Activated gamma-delta T cell treated with anti-CD3 and anti-CD28 coated beads, Interleukin-2, amount 50 U/mL, for 16 hours (primary cell): ENCODE data around the gene HLA-DPA1.
A peak's percentile ranks its signal among the peaks of the same experiment; 100 is the strongest.
"Not testable (repeated sequence)": the region's sequence is repeated elsewhere in the genome, so short reads cannot be mapped to it uniquely, and the experiment has no call there.

Experiments
- DNase-seq: peaks from one replicate; pipeline ENCODE4 v3.0.0-alpha.2; 2020; ENCODE audit warnings: low read depth

The HLA-DPA1 gene

DNA sequence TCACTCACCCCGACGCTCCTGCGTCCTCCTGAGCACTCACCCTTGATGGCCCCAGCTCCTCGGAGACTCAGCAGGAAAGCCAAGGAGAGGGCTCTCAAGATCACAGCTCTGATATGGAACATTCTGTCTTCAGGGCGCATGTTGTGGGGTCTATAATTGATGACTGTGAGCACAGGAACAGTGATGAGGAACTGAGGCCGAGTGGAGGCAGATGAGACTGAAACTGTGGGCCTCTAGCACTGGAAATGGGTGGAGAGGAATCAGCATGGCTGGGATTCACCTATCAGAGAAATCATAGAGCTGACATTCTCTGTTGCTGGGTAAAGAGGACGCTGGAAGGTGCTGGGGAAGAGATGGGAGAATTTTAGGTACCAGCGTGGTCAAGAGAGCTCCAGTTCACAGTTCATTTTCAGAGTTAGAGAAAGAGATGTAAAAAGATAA is at the start of gene HLA-DPA1:
HLA-DPA1 (minus strand) TSS at position 219 of the 441 bp plus-strand sequence.
- DNase-seq = peak; percentile 24

DNA sequence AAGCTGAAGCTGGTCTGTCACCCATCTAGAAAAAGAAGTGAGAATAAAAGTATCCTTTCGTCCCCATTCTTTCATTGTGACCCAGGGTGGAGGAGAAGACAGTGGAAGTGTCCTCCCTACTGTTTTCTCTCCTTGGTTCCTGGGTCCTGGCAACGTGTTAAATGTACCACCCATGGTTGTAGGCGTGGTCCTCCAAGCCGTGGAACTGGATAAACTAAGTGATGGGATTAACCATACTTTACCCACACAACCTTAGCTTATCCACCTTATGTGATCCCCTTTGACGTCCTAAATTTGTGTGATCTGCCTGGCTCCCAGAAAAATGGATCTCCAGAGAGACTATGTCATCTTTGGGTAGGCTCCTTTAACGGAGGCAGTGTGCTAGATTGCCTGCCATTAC is 49.7 kb upstream of the HLA-DPA1 start:
- no peak for DNase-seq

DNA sequence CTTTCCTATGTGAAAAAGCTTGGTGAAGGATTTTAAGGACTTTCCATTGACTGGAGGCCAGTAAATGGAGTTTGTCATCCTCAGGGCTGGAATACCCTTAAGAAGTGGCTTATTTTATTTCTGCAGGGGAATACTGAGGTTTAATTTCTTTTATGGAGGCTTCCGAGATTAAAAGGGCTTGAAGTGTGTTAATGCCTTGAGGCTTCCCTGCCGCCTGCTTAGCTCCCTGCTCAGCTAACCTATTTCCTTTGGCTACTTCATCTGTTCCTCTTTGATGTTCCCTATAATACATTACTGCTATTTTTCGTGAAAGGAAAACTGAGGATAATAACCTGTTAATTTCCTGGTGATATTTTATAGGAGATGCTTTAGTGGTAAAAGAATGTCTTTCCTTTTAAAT is 46.6 kb upstream of the HLA-DPA1 start:
- DNase-seq = no peak

DNA sequence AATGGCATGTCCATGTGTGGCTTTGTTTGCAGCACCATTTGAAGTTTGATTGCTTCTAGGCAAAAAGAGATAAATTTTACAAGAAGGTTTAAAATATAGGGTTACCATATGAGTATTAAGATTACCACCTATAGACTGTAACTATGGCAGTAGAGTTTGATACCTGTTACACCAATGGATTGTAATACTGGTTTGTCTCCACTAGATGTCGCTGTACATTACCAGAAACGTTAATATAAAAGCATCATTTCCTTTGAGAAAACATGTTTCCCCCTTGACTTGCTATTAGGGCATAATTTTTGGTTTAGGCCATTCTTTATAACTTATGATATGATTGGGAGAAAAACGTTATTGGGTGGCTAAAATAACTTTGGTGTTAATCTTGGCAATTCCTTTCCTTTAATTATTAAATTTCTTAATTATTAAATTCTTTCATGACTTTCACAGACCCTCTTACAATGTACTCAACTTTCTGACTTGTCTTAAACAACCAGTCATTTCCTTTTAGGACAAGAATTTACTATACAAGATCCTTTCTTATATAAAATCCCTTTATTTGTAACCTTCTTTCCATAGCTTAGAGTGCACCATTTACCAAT is 45.2 kb upstream of the HLA-DPA1 start:
- no peak for DNase-seq

DNA sequence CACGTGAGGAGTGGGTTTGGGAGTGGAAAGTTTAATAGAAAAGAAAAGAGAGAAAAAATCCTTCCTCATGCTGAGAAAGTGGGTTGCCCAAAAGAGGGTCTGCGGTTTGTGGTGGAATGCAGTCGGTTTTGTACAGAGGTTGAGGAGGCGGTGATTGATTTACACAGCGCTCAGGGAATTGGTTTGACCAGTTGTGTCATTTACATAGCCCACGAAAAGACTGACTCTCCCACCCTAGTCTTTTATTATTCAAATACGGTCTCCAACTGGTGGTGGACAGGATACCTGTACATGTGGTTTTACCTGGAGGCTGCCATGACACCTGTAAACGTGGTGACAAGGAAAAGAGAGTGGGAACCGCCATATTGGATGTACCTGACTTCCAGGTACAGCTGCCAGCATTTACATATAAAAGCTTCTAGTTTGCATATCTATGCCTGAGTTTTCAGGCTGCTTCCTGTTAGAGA is 44.4 kb upstream of the HLA-DPA1 start:
- no peak for DNase-seq

DNA sequence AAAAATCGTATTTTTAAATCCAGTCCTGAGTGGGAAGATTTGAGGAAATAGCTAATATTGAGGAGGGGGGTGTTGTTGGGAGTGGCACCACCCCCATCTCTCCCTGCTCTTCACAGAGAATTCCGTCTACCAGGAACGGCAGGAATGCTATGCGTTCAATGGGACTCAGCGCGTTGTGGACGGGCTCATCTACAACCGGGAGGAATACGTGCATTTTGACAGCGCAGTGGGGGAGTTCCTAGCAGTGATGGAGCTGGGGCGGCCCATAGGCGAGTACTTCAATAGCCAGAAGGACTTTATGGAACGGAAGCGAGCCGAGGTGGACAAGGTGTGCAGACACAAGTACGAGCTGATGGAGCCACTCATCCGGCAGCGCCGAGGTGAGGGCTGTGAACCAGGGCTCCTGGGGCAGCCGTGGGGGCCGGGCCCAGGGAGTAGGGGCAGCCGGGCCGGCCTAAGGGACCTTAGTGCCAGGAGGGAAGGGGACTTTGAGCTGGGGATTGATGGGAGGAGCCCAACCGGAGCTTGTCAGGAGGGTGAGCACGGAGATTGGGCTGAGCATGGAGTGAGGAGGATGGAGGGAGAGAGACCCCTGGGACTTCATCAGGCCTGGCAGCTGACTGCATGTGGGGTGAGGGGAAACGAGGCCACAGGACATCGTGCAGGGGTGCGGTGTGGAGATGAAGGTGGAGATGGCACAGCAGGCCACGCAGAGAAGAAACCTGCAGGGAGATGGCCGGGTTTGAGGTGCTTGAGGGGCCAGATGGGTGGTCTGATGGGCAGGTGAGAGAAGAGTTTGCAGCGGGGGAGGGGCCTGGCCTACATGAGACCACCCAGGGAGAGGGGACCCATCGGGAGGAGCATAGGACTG is 43.6 kb upstream of the HLA-DPA1 start:
- DNase-seq = no peak

DNA sequence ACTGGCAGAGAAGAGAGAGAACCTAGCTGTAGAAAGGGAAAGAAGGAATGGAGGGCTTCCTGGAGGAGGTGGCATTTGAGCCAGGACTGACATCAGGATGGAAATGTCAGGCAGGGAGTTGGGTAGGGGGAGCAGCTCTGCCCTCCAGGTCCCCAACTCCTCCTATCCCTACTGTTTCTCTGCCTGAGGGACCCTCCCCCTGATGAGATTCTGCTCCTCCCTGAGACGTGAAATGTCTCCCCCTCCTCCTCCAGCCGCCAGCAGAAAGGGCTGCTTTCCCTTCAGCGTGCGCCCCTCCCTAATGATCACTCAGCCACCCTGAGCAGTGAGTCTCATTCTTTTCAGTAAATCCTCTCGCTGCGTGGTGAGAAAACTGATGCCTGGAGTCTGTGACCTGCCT is 43.0 kb upstream of the HLA-DPA1 start:
- DNase-seq = no peak

DNA sequence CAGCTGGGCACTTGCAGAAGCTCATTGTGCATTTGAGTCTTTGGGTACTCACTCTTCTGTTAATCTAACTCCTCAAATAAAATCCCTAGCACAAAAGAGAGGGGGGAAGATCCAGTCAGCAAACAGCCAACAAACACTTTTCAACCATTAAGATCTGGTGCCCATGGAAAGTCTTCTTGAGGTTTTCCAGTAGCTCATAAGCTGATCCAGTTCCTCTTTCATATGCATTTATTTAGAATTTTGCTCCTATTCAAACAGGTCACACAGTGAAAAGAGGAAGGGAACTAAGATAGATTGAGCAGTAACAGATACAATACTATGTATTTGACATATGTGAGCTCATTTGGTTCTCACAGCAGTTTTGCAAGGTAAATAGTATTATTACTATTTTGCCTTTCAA is 41.0 kb upstream of the HLA-DPA1 start:
- no peak for DNase-seq

DNA sequence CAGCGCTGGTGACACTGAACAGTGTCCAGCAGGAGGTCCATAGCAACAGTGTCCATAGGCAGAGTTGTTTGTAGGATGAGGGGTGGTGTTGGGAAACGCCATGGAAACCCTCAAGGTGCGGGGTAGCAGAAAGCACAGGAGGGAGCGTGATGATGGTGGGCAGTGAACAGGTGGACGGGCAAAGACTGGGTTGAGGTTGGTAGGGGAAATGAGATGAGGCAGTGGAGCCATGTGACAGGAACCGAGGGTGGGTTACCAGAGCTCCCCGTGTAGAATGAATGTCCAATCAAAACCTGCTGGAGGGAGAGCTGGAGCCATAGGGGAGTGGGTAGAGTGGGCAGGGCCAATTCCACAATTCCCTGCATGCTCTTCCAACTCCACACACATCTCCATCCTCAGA is 40.3 kb upstream of the HLA-DPA1 start:
- no peak for DNase-seq

DNA sequence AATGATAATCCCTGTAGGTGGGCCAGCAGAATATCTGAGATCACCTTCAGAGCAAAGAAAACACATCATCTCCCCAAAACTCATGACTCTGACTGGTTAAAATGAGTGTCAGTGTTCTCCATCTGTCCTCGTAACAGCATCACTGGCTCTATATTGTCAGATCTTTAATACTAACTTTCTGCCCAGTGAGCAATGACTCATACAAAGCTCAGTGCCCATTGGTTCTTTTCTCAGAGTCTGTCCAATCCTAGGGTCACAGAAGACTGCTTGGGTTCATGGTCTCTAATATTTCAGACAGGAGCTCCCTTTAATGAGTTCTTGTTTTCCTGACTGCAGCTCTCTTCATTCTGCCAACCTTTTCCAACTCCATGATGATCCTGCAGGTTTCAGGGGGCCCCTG is 38.7 kb upstream of the HLA-DPA1 start:
- no peak for DNase-seq

DNA sequence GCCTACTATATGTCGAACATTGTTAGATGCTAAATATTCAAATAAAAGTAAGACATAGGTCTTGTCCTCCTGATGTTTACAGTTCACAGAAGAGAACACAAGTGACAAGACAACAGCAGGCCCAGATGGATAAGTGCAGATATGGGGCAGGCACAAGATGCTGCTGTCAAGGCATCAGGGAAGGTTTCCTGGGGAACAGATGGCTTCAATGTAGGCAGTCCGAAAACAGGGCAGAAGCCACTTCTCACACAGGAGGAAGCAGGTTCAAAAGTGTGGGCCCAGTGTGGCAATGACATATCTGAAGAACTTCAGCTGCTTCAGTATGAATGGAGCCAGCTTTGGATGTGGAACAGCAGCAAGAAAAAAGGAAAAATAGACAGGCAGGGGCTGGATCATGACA is 34.9 kb upstream of the HLA-DPA1 start:
- DNase-seq = no peak

DNA sequence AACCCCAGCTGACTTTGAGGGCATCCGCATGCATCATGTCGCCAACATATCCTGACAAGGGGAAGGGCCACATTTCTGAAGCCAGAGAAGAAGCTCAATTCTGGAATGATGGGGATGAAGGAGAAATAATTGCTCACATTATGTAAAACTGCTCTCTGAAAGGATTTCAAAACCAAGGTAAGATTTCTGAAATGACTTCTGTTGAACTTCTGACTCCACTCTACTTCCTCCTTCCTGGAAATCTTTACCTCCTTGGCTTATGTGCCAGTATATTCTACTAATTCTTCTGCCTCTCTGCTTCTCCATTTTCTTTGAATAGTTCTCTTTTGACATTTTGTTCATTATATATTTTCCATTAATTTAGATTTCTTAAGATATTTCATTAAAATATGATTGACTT is 34.2 kb upstream of the HLA-DPA1 start:
- DNase-seq = no peak

DNA sequence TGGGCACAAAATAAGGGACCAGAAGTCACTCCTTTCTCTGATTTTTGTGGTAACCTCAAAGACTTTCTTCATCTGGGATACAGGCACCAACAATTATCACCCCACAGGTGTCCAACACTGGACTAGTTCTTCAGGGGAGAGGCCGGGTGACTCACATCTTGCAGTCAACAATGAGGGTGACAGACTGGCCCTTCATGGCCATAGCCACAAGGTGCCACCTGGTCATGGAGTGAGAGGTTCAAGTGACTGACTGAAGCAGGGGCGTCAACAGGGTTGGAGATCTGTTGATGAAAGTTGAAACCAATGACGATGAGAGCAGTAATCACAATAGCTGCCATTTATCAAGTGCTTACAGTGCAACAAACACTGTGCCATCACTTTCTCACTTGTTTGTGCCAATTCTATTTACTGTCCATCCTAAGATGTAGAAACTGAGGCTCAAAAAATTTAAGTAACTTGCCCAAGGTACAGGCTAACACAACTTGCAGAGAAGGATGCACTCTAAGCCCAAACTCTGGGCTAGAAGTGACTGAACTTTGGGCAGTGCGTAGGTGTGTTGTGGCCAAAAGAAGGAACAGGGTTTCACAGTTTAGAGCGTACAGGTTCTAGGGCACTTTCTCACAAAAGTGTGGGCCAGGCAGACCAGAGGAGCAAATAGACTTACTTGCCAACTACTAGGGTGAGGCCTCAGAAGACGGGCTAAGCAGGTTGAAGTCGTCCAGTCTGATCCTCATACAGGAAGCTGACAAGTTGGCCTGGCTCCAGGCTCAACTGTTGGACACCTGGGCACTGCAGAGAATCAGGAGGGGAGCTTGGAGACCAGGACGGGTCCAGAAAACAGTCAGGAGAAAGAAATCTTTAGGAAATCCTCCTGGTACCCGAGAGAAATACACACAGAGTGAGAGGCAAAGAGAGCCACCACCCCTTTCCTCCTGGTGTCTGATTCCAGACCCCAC is 32.7 kb upstream of the HLA-DPA1 start:
- no peak for DNase-seq

DNA sequence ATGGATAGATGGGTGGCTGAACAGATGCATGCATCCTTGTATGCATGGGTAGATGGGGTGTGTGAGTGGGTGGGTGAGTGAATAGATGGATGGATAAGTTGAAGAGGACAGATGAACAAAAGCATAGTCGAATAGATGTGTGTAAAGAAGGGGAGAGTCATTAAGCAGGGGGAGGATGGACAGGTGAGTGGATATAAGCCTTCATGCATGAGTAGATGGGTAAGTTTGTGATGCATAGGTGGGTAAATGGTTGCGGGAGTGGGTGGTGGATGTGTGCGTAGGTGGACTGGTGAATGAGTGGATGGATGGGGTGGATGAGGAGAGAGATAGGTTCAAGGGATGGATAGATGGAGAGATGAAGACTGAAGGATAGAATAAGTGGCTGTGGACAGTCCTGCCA is 31.9 kb upstream of the HLA-DPA1 start:
- DNase-seq = no peak

DNA sequence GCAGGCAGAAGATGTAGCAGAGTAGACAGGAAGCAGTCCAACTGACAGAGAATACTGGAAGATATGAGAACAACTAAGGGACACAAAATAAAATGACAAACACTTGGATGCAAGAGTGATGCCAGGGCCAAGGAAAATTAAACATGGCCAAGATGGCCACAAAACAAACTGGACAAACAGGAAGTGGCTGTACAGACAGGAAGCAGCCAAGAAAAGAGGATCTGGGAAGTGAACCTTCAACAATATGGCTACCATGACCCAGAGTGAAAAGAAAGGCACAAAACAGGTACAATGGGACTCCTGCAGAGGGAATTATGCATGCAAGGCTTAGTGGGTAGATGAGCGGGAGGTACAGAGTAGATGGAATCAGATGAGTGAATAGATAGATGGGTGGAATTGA is 31.4 kb upstream of the HLA-DPA1 start:
- no peak for DNase-seq

DNA sequence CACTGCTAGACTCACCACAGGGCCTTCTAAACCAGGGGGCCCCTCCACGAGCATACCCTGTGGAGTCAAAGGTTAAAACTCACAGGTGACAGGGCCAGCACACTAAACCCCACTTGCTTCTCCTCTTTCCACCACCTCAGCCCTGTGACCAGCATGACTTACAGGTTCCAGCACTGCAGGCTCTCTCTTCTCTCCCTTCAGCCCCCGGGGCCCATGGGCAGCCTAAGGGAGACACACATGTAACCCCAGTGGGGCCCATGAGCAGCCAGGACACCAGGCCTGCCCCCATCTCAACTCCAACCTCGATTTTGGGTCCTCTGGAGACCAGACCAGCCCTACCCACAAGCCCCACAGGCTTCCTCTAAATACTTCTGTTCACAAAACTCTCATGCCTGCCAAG is 30.3 kb upstream of the HLA-DPA1 start:
- no peak for DNase-seq

DNA sequence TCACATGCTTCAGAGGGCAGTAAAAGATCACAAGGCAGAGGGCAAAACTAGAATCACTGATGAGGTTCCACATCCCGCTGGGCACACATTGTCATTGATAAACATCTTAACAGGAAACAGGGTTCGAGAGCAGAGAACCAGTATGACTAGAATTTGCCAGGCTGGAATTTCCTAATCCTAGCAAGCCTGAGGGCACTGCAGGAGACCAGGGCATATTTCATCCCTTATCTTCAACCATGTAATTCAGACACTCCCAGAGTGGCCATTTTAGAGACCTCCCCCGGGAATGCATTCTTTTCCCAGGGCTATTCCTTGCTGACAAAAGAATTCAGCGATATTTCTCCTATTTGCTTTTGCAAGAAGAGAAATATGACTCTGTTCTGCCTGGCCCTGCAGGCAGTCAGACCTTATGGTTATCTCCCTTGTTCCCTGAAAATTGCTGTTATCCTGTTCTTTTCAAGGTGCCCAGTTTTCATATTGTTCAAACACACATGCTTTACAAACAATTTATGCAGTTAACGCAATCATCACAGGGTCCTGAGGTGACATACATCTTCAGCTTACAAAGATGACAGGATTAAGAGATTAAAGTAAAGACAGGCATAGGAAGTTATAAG is 27.8 kb upstream of the HLA-DPA1 start:
- DNase-seq = not testable (repeated sequence)

DNA sequence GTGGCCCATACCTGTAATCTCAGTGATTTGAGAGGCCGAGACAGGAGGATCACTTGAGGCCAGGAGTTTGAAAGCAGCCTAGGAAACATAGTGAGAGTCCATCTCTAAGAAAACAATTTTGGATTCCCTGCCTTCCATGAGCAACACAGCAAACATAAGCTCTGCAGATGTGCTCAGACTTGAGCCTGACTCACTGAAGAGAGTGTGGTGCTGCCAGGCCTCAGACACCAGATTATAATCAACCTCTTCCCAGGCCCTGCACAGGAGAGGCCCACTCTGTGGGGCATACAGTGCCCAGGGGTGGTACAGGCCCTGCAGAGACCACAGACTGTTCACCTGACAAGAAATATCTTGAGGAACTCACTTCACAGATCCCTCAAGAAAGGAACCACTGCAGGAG is 22.2 kb upstream of the HLA-DPA1 start:
- DNase-seq = no peak

DNA sequence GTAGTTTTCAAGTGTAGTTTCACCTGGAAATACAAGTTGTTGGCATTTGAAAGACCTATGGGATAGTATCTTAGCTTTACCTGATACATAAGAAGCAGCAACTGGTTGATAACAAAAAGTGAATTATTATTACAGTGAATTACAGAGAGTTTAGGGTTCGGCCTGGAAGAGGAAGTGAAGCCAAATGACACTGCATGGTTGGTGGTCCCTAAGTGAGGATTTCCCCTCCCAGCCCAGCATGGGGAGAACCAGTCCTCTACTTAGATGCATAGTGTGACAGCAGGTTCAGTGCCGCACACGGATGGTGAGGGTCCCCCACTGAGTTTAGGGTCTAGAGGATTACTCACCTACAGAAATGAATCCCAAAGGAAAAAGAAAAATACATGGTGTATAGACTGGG is 20.4 kb upstream of the HLA-DPA1 start:
- no peak for DNase-seq

DNA sequence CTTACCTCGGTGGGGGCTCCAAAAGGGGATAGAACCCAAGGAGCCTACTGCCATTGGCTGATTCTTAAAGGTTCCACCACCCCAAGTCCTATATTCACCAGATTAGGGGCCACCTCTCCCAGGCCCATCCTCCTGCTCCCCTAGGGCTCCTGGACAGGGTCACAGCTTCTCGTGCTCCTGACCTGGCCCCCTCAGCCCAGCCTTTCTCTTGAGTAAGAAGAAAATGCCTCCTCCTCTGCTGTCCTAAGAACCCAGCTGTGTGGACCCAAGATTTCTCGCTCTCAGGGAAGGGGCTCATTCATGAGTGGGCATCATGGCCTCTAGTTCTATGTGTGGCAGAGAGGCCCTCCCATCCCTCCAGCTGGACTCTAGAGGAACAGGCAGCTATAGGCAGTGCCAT is 18.9 kb upstream of the HLA-DPA1 start:
- no peak for DNase-seq

DNA sequence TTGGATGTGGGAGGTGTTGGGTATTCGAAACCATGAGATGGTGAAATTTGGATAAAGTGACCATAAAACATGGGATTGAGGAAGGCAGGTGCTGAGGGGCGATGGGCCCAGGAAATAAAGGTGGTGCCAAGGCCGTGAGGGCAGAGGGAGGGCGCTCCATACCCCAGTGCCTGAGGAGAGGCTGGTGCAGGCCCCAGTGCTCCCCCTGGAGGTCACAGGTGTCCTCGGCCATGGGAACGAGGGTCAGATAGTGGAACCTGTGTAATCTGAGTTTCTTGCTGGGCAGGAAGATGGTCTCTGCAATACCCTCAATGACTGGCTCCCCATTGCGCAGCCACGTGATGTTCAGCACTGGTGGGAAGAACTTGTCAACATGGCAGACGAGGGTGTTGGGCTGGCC is 18.5 kb upstream of the HLA-DPA1 start:
- peak; percentile 35 for DNase-seq
